Liver (tissue), 9 donors: ENCODE data around the gene SPATA4. TPM values are rescaled to one million over a fixed set of nuclear protein-coding genes. Genes with fewer than 3 reads are reported as not detected.

Experiments used
- DNase-seq: peaks from one replicate; pipeline ENCODE4 v3.0.0-alpha.2; 2017; ENCODE audit warnings: low spot score
- H3K27ac ChIP-seq, 2 donors: one replicate each; pipeline ENCODE4 v1.7.0; 2013; ENCODE audit warnings: inconsistent platforms in 2 of 2, low read length in 2 of 2, control low read depth in 1 of 2, low read depth in 1 of 2, mild to moderate bottlenecking in 1 of 2
- H3K27me3 ChIP-seq, 4 donors: one replicate each; pipeline versions ENCODE4 v1.6.1 to v1.7.0; 2013; ENCODE audit warnings: low read length in 3 of 4, inconsistent platforms in 1 of 4, mild to moderate bottlenecking in 1 of 4, moderate library complexity in 1 of 4; ENCODE audit not compliant: control insufficient read depth in 4 of 4, insufficient read depth in 4 of 4
- H3K36me3 ChIP-seq, 4 donors: one replicate each; pipeline versions ENCODE4 v1.6.1 to v1.7.0; 2013; ENCODE audit warnings: low read length in 3 of 4, mild to moderate bottlenecking in 3 of 4, low read depth in 1 of 4, moderate library complexity in 1 of 4; ENCODE audit not compliant: control insufficient read depth in 4 of 4, insufficient read depth in 3 of 4
- H3K4me1 ChIP-seq, 4 donors: one replicate each; pipeline versions ENCODE4 v1.6.1 to v1.7.0; 2013; ENCODE audit warnings: low read length in 3 of 4, mild to moderate bottlenecking in 3 of 4, moderate library complexity in 1 of 4; ENCODE audit not compliant: control insufficient read depth in 4 of 4, insufficient read depth in 4 of 4
- H3K4me3 ChIP-seq, 3 donors: one replicate each; pipeline versions ENCODE4 v1.6.1 to v1.7.0; 2013; ENCODE audit warnings: low read length in 3 of 3, control low read depth in 1 of 3, low read depth in 1 of 3, mild to moderate bottlenecking in 1 of 3
- H3K9ac ChIP-seq, 2 donors: one replicate each; pipeline ENCODE4 v1.7.0; 2013; ENCODE audit warnings: low read length in 2 of 2, mild to moderate bottlenecking in 2 of 2, moderate library complexity in 2 of 2, control low read depth in 1 of 2, low read depth in 1 of 2
- H3K9me3 ChIP-seq, 4 donors: one replicate each; pipeline versions ENCODE4 v1.6.1 to v1.7.0; 2013; ENCODE audit warnings: low read length in 3 of 4; ENCODE audit not compliant: control insufficient read depth in 4 of 4
- FOXA1 ChIP-seq: IDR thresholded peaks from 2 replicates; pipeline ENCODE4 v1.6.1; 2016; ENCODE audit warnings: antibody characterized with exemption
- FOXA2 ChIP-seq: IDR thresholded peaks from 2 replicates; pipeline ENCODE4 v1.6.1; 2016; ENCODE audit warnings: antibody characterized with exemption
- GABPA ChIP-seq, 2 donors: IDR thresholded peaks in 1 of 2; conservative IDR thresholded peaks in 1 of 2; 2 replicates each; pipeline ENCODE4 v1.6.1; 2016; ENCODE audit warnings: antibody characterized with exemption in 2 of 2, mild to moderate bottlenecking in 1 of 2, moderate library complexity in 1 of 2
- HNF4G ChIP-seq: IDR thresholded peaks from 2 replicates; pipeline ENCODE4 v1.6.1; 2016; ENCODE audit warnings: antibody characterized with exemption
- JUND ChIP-seq, 2 donors: IDR thresholded peaks; 2 replicates each; pipeline ENCODE4 v1.6.1; 2016; ENCODE audit warnings: antibody characterized with exemption in 2 of 2
- MAX ChIP-seq: IDR thresholded peaks from 2 replicates; pipeline ENCODE4 v1.6.1; 2016; ENCODE audit warnings: antibody characterized with exemption
- NR2F2 ChIP-seq: IDR thresholded peaks from 2 replicates; pipeline ENCODE4 v1.6.1; 2016; ENCODE audit warnings: antibody characterized with exemption
- RAD21 ChIP-seq, 2 donors: IDR thresholded peaks; 2 replicates each; pipeline ENCODE4 v1.6.1; 2016; ENCODE audit warnings: antibody characterized with exemption in 2 of 2, mild to moderate bottlenecking in 2 of 2
- REST ChIP-seq: IDR thresholded peaks from 2 replicates; pipeline ENCODE4 v1.6.1; 2016; ENCODE audit warnings: antibody characterized with exemption, mild to moderate bottlenecking
- TAF1 ChIP-seq: conservative IDR thresholded peaks from 2 replicates; pipeline ENCODE4 v1.6.1; 2016; ENCODE audit warnings: antibody characterized with exemption, mild to moderate bottlenecking
- YY1 ChIP-seq: IDR thresholded peaks from 2 replicates; pipeline ENCODE4 v1.6.1; 2016; ENCODE audit warnings: antibody characterized with exemption, mild to moderate bottlenecking
- ZBTB33 ChIP-seq: IDR thresholded peaks from 2 replicates; pipeline ENCODE4 v1.6.1; 2016; ENCODE audit warnings: antibody characterized with exemption
- WGBS: extraction: QIAGEN DNeasy Blood & Tissue Kit; methylation state at CpG from one replicate; pipeline ENCODE4 v1.1.7; 2013; 5-methylcytosine and 5-hydroxymethylcytosine counted together
- polyA plus RNA-seq, 2 donors: library from polyadenylated mRNA; stranded (reverse) in 1 of 2; unstranded in 1 of 2; fragments of 200-250 nt in 1 of 2; fragments of >200 nt in 1 of 2; fragmentation: Nextera tagmentation in 1 of 2; extraction: Ambion mirVana in 1 of 2; gene quantifications; one replicate each; pipeline versions ENCODE4 v1.2.1 to v1.2.3, GENCODE V29; 2013 to 2015
- total RNA-seq, 2 donors: library from RNA; depleted of rRNA; stranded (reverse); fragments of >200 nt; gene quantifications; one replicate each; pipeline ENCODE4 v1.2.3, GENCODE V29; 2014
- donor health status: healthy.
- donor health status: healthy.
- donor health status: healthy.
- donor health status: healthy.
- donor health status: healthy.

Gene SPATA4
- total and polyA plus RNA-seq, 4 donors: 0.14 TPM; not detected in 3

- 69% methylated on average over 3 of the region's 3 CpGs for WGBS
- H3K27me3 ChIP-seq: peaks cover 0 to 6% (median 2%) of the 10 kb centered on the region in 4 donors
- TF ChIP-seq MAX (no peak), JUND (IDR thresholded peaks at IDR 0.05) (no peak), YY1 (no peak), RAD21 (IDR thresholded peaks at IDR 0.05) (no peak), GABPA (IDR thresholded peaks at IDR 0.05 in 1 of 2, conservative IDR thresholded peaks at IDR 0.05 in 1 of 2) (no peak), FOXA1 (no peak), ZBTB33 (no peak), REST (no peak)
- DNase-seq: no peak
- H3K9ac ChIP-seq: no peak overlapping the region
- no peaks in the 10 kb centered on the region for H3K36me3 ChIP-seq
- no peak overlapping the region for H3K4me3 ChIP-seq
- H3K9me3 ChIP-seq: no peaks in the 10 kb centered on the region
- peaks cover 0 to 7% (median 3%) of the 10 kb centered on the region in 4 donors for H3K4me1 ChIP-seq
- H3K27ac ChIP-seq: no peak overlapping the region
Measured at GRCh38 chr4:176193938-176194337, 1.4 kb downstream of the SPATA4 start.

- Histone ChIP-seq H3K4me1 (peaks cover 0 to 7% (median 3%) of the 10 kb centered on the region in 4 donors), H3K4me3 (no peak overlapping the region), H3K36me3 (no peaks in the 10 kb centered on the region), H3K9ac (no peak overlapping the region), H3K9me3 (no peaks in the 10 kb centered on the region), H3K27ac (no peak overlapping the region), H3K27me3 (peaks cover 0 to 6% (median 2%) of the 10 kb centered on the region in 4 donors)
- no peak for TF ChIP-seq JUND (IDR thresholded peaks at IDR 0.05)
- WGBS: 36% methylated on average over 4 of the region's 4 CpGs
- no peak for DNase-seq
Measured at GRCh38 chr4:176193126-176193525, 2.3 kb downstream of the SPATA4 start.

GRCh38 chr4:176191974-176192373 is 3.4 kb downstream of the SPATA4 start:
- Histone ChIP-seq H3K27ac (no peak overlapping the region), H3K9me3 (no peaks in the 10 kb centered on the region), H3K9ac (no peak overlapping the region), H3K36me3 (no peaks in the 10 kb centered on the region), H3K4me3 (no peak overlapping the region), H3K27me3 (peaks cover 0 to 6% (median 2%) of the 10 kb centered on the region in 4 donors), H3K4me1 (peaks cover 0 to 7% (median 3%) of the 10 kb centered on the region in 4 donors)
- TF ChIP-seq JUND (IDR thresholded peaks at IDR 0.05): no peak
- TF ChIP-seq TAF1: no peak
- no peak for TF ChIP-seq MAX
- no peak for TF ChIP-seq FOXA2
- no peak for TF ChIP-seq NR2F2
- TF ChIP-seq FOXA1: no peak
- no peak for TF ChIP-seq HNF4G
- 31% methylated on average over 1 of the region's 1 CpG for WGBS
- no peak for DNase-seq
